Measurements from ENCODE around the gene FAM83B. TPM values are rescaled to one million over a fixed set of nuclear protein-coding genes. Genes with fewer than 3 reads are reported as not detected.

FAM83B gene
- total and polyA plus RNA-seq, 2 donors (not counting 3 experiments of a cell fraction or from before 2014, with no cell fraction given) = not detected

DNA sequence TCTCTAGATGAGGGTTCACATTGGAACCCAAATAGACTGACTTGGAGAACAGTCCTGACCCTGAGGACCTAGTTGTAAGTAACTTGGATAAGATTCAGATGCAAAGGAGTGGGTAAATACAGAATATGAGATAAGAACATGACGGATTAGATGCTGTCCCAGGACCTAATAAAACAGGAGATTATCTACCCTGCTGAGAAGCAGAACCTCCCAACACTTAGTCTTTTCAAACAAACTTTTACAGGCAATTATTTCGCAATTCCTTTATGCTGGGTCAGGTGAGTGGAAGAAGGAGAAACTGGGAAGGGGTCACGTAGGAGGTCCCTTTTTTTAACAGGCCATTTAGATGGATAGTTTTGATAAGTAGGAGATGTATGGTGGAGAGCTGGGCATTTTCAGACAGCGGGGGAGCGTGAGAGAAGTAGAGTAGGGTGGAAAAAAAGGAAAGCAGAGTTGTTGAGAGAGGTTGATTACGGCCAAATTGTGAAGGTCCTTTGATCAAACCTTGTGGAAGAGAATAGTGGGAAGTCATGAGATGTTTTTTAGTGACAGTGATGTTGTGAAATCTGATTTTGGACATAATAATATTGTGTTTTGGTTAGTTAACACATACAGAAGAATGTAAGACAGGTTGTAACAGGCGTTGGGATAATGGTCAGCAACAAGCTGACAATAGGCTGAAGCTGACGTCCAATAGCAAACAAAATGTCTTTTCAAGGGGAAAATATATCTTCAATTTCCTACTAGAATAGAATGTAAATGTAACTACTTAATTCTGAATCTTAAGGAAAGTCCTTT, 32.8 kb downstream of the FAM83B start:
- Histone ChIP-seq H3K9me1 (replicated peaks; ENCODE audit: control insufficient read depth, extremely low read depth, insufficient read depth, low read length) (no peaks in the 10 kb centered on the region), H3K27me3 (ENCODE audit: control insufficient read depth in 2 of 2, insufficient read depth in 2 of 2, low read length in 2 of 2) (no peaks in the 10 kb centered on the region), H2AFZ (ENCODE audit: low read depth, low read length) (no peak overlapping the region), H3K4me2 (ENCODE audit: insufficient read depth, low read length) (no peak overlapping the region), H3K27ac (ENCODE audit: insufficient read depth, low read depth, low read length) (no peak overlapping the region), H3K4me1 (ENCODE audit: control insufficient read depth, extremely low read depth, insufficient read depth, low read length) (no peaks in the 10 kb centered on the region), H3K79me2 (ENCODE audit: control insufficient read depth, insufficient read depth, low read length) (no peaks in the 10 kb centered on the region), H4K20me1 (replicated peaks; ENCODE audit: control insufficient read depth, extremely low read depth, insufficient read depth, low read length) (no peaks in the 10 kb centered on the region), H3K9me3 (replicated peaks; ENCODE audit: control insufficient read depth, insufficient read depth, low read length) (no peaks in the 10 kb centered on the region), H3K9ac (replicated peaks; ENCODE audit: extremely low read depth, insufficient read depth, low read length) (no peak overlapping the region), H3K4me3 (replicated peaks in 1 of 3; ENCODE audit: insufficient read depth in 1 of 3, low read depth in 1 of 3, low read length in 3 of 3) (no peak overlapping the region), H3K36me3 (ENCODE audit: control insufficient read depth in 2 of 2, extremely low read depth in 1 of 2, insufficient read depth in 2 of 2, low read length in 2 of 2) (no peaks in the 10 kb centered on the region)
- dilution Hi-C loops (cut with MboI; ENCODE audit: extremely low pct_ligation_motif_present, low sequenced_read_pairs) = no loop called here
- BruUV-seq (replicated peaks) = no TSS peak
- DNase-seq (ENCODE audit: low read depth, low spot score) (no peak), FAIRE-seq (no peak)
- POLR2A ChIA-PET = no interaction called here
- intact Hi-C loops (cut with micrococcal nuclease) = no loop called here
- CTCF ChIA-PET = no interaction called here
- TF ChIP-seq JUN (IDR thresholded peaks at IDR 0.05; ENCODE audit: borderline replicate concordance, insufficient read depth, insufficient read length, low read depth) (no peak), EZH2 (IDR thresholded peaks at IDR 0.05; ENCODE audit: borderline replicate concordance, low read depth, low read length, severe bottlenecking) (no peak), MYC (IDR thresholded peaks at IDR 0.05; ENCODE audit: low read depth, low read length) (no peak), POLR2A (IDR thresholded peaks at IDR 0.05; ENCODE audit: low read depth, low read length) (no peak), POLR2AphosphoS5 (IDR thresholded peaks at IDR 0.05; ENCODE audit: insufficient read depth, low read depth, low read length) (no peak), GATA2 (IDR thresholded peaks at IDR 0.05; ENCODE audit: insufficient read depth, insufficient read length, low read depth, low read length) (no peak), MAX (IDR thresholded peaks at IDR 0.05; ENCODE audit: insufficient read depth, insufficient read length) (no peak), FOS (IDR thresholded peaks at IDR 0.05; ENCODE audit: borderline replicate concordance, insufficient read depth, low read length) (no peak), CTCF (IDR thresholded peaks at IDR 0.05; ENCODE audit: extremely low read depth in 1 of 2, insufficient read depth in 1 of 2, low read depth in 1 of 2, low read length in 2 of 2) (no peak)

All from endothelial cell of umbilical vein (primary cell).